IPS DF 19.7 (cell line): ENCODE data around the gene RYR3.
A peak's percentile ranks its signal among the peaks of the same experiment; 100 is the strongest.

Experiments
- DNase-seq: peaks from one replicate; pipeline ENCODE4 v3.0.0-alpha.2; 2013; ENCODE audit warnings: low read depth, low spot score

RYR3 gene

DNA sequence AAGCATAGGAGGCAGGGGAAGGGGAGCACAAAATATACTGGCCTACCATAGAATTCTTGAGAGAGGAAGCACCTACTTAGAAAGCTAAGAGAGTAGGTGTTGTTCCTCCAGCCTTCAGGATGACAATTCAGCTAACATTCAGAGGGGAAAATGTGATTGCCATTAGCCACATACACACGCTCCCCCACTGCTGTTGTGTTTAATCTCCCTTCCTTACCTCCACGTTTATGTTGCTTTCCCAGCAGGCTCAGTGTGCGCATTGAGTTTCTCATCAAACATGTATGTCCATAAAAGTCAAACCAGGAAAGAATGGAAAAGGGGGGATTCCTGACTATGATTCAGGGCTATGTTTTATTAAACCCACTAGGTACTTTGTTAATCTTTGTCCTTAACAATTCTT is 512.4 kb downstream of the RYR3 start:
- no peak for DNase-seq

DNA sequence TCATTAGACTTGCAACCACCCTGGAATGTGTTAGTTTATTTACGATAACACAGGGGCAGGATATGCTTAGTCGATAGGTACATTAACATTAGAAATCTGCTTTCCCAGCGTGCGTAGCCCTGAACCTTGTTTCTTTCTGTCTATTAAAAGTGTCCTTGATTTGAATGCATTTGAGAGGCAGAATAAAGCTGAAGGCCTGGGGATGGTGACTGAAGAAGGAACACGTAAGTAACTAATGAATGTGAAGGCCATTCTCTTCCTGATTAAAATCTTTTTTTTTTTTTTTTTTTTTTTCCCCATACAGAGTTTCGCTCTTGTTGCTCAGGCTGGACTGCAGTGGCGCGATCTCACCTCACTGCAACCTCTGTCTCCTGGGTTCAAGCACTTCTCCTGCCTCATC is 514.7 kb downstream of the RYR3 start:
- DNase-seq = no peak

DNA sequence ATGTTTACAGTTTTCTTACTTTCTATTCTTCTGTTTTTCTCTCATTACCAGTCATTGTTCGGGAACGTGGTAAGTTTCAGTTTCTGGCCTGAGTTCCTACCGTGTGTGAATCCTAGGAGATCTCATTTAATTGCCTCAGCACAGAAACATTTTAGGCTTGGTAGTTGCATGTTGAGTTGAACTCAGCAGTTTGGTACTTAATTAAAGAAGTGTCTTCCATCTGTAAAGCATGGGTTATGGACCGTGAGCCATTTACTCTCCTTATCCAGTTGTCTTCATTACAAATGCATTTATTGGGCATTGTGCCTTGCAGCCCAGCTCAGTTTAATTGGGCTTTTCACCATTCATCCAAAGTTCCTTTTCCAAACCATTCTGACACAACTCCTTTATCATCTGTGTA is 515.4 kb downstream of the RYR3 start:
- DNase-seq = no peak

DNA sequence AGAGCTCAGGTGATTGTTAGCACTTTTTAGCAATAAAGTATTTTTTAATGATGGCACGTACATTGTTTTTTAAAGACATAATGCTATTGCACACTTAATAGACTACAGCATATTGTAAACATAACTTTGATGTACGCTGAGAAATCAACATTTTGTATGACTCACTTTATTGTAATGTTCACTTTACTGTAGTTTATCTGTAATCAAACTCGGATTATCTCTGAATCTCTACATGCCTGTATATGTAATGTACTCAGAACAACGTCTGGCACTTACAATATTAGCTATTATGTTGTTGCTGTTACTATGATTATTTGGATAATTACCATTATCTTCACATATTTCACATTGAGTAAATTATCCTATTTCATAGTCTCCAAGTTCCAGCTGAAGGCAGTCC is 519.6 kb downstream of the RYR3 start:
- DNase-seq = no peak

DNA sequence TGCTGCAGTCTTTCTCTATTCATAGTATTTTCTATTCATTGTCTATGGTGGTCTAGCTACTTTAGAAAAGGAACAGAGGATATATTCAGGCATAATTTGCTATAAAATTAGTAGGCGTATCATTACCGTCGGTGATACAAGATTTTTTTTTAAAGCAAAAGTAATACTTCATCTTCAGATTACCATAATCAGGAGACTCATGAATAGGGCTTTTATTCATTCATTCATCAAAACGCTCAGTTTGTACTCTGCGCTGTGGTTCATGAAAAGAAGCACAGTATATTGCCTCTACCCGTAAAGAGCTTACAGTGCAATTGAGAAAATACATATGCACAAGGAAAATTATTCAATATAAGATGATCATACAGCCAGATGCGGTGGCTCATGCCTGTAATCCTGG is 520.9 kb downstream of the RYR3 start:
- no peak for DNase-seq

DNA sequence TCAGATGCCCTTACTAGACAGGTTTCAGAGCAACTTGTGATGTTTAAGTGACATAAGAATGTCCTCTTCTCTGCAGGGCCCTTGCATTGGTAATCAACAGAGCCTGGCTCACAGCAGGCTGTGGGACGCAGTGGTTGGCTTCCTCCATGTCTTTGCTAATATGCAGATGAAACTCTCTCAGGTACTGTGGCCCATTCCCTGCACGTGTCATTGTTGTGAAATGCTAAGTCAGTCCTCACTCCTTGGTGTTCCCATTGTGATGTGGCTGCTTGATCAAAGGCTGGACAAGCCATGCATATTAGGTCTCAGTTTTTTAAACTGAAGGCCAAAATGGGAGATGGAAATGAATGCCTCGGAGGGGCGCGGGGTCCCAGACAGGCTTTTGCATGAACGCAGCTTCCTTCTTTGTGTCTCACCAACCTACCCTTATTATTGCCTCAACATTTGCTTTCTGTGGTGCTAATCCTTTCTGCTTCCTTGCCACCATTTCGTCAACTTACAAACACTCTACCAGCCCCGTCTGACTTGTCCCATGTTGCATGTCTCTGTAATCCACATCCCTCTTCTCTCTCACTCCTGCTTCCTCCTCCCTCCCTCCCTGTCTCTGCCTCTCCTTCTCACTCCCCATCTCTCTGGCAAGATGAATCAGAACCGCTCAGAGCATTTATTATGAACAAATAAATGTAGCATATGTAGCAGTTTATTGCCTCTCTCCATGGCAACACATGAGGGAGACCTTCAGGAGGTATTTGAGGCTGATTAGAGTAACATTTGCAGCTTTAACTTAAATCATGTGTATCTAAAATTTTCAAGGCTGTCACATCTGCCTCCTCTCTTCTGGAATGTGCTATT is 524.4 kb downstream of the RYR3 start:
- peak; percentile 69 for DNase-seq

DNA sequence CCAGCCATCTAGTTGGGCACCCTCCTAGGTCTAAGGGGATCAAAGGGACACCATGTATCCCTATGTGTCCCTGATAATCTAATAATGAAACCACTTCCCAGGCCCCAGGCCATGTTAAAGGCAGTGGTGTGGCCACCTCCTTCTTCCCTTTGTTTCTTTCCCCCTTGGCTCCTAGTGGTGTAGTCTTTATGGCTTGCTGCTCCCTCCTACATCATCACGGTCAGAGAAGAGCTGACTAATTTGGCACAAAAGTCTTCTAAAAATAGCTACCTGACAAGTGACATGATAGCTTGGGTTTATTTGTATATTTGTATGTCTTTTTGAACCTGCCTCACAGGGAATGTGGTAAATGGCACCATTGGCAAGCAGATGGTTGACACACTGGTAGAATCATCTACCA is 526.5 kb downstream of the RYR3 start:
- DNase-seq = no peak

DNA sequence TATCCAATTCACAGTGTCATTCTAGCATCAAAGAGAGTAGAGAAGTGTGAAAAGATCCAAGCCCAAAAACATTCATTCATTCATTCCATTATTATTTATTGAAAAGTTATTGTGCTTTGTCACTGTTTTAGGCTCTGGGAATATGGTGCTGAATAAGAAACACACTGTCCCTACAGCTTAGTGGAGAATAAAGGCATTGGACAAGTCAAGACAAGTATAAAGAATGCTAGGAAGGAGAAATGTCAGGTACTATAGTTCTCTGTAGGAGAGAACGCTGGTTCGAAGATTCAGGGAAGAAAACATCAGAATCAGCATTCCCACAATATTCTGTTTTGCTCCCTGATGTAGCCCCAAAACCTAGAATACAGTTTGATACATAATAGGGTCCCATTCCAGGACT is 528.8 kb downstream of the RYR3 start:
- DNase-seq = no peak

DNA sequence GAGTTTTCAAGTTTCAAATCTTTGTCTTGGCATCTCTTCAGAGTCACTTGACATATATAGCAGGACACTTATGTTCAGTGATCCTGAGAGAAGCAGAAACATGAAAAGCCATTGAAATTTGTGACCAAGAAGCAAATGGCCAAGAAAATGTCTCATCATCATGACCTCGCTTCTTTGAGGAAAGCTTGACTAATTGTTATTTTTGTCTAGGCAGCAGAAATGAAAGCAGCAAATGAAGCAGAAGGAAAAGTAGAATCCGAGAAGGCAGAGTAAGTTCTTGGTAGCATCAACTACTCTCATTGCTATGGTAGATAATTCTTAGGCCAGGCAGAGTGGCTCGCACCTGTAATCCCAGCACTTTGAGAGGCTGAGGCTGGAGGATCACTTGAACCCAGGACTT is 529.8 kb downstream of the RYR3 start:
- no peak for DNase-seq

DNA sequence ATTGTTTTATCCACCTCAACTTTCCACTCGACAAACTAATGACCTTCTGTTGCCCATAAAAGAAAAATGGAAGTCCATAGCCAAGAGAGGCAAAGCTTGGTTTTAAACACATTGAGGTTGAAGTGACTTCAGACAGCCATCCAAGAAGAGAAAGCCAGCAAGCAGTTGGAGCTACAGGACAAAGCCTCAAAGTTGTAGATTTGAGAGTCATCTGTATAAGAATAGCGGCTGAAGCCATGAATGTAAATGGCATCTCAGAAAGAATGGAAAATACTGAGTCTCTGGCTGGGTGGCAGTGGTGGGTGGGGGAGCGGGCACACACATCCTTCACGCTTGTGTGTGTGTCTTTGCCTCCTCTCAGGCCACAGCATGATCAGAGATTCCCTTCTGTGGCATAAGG is 533.4 kb downstream of the RYR3 start:
- DNase-seq = peak; percentile 33

DNA sequence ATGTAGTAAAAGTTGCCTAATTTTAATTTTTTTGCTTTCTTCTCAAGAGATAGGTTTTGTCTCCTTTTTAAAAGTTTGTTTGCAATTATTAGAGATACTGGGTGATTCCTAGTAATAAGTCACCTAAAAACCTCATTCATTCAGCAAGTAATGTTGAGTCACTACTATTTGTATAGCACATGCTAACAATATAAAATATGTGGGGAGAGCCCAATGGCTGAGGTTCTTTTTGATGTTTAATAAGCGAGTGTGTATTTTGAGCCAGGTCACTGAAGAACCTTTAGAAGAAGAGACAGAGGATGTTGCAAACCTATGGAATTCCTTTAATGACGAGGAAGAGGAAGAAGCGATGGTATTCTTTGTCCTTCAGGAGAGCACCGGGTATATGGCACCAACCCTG is 533.8 kb downstream of the RYR3 start:
- no peak for DNase-seq

DNA sequence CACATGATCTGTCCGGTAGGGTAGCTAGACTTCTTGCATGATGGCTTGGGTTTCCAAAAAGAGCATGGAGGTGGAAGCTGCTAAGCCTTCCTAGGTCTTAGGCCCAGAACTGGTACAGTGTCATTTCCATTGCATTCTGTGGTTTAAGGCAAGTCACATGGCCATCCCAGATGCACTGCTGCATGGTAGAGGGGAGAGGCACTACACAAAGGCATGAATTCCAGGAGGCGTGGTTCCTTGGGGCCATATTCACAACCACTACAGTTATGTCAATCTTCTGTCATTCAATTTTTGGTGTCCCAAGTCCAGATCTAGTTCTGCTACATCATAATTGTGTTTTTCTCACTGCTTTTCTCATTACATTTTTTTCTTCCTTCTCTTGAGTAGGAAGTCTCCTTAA is 535.4 kb downstream of the RYR3 start:
- DNase-seq = no peak

DNA sequence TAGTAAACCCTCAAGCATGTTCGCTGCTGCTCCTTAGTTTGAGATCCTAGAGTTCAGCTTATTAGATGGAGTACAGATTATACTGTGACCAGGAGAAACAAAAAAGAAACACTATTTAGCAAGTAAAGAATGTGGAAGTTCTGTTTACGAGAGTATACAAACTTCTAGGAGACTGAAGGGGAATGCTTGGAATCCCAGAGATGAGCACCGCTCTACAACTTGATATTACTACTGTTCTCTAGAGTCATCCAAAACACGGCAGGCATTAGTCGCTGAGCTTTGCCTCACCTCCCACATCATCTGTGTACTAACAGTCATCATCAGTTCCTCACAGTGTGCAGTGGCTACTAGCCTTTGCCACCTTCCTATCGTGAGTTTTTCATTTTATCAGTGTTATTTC is 536.1 kb downstream of the RYR3 start:
- no peak for DNase-seq

DNA sequence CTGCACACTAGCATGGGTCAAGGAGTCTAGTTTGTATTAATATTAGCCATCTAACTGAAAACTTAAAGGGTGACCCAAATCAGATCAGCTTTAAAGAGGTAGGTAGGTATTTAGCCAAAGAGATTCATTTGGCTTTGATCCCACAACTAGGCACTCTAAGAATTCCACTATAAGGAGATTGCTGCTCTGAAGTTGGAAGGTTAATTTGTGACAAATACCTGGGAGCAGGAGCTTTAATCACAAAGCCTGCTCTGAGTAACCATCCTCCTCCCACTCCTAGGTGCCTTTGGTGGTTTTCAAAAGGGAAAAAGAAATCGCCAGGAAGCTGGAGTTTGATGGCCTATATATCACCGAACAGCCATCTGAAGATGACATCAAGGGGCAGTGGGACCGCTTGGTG is 537.2 kb downstream of the RYR3 start:
- DNase-seq = no peak

DNA sequence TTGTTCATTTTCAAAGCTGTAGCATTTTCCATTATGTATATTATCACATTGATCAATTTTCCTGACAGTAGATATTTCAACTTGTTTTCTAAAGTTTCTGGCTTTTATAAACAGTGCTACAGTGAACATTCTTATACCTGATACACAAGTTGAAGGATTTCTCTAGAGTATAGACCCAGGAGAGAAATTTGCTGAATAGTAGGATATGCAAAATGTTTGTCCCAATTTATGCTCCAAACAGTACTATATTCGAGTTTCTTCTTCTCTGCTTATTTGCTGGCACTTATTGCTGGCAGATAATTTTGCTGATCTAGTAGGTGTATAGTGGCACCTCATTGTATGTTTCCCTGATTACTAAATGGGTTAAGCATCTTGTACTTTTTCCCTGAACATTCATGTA is 540.3 kb downstream of the RYR3 start:
- no peak for DNase-seq

DNA sequence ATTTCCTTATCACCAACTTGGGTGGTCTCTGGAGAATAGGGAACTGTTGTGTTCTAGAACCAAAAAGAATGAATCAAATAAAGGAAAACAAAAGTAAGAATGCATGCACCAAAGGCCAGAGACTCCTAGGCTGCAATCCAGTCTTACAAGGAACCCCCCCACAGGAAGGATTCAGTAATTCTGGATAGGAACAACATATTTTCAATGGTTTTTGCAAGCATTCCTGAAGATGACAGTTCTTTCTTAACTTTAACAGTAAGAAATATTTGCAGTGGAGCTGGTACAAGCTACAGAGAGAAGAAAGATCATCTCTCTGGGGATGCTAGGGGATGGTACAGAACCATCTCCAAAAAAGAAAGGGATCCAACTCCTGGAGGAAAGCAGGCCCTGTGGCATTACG is 541.3 kb downstream of the RYR3 start:
- no peak for DNase-seq

DNA sequence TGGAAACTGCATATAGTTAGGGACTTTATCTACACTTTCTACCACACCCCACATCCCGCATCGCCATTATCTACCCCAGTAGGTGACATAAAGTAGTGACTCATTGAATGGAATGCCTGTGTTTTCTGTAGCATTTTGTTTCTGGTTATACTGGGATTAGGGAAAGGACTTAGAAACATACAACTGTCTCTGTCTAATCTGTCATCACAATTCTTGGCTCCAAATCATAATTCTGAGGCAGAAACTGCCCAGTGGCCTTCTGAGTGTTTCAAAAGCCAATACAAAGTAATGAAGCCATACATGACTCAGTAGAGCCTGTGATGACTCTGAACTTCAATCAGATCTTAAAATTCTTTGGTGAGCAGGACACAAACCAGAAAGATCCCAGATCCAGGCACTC is 541.8 kb downstream of the RYR3 start:
- no peak for DNase-seq

DNA sequence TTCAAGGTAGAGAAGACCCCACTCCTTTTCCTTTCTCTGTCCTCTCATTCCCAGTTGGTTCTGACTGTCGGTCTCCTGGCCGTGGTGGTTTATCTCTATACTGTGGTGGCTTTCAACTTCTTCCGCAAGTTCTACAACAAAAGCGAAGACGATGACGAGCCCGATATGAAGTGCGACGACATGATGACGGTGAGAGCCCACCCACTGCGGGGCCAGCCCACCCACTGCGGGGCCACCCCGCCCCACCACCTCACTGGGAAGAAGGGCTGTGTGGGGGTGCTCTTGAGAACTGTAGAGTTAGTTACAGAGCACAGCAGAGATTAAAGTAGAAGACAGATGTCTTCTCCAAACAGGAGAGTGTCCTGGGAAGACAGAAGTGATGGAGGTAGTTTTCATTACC is 547.0 kb downstream of the RYR3 start:
- DNase-seq = no peak

DNA sequence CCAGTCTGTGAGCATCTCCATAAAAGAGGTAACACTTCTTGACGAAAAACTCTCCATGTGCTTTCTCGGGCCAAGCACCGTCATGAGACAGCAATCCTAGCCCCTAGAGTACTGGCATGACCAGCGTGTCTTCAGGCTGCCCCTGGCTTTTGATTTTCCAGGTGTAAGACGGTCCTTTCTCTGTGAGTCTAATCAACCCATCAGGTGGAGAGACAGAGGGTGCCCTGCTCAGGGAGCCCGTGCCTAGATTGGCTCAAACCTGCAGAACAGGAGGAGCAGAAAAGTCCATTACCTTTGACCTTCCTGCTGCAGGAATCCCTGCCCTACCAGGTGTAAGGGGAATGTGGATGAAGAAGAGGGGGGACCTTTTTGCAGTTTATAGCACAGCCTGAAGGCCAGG is 548.1 kb downstream of the RYR3 start:
- no peak for DNase-seq

DNA sequence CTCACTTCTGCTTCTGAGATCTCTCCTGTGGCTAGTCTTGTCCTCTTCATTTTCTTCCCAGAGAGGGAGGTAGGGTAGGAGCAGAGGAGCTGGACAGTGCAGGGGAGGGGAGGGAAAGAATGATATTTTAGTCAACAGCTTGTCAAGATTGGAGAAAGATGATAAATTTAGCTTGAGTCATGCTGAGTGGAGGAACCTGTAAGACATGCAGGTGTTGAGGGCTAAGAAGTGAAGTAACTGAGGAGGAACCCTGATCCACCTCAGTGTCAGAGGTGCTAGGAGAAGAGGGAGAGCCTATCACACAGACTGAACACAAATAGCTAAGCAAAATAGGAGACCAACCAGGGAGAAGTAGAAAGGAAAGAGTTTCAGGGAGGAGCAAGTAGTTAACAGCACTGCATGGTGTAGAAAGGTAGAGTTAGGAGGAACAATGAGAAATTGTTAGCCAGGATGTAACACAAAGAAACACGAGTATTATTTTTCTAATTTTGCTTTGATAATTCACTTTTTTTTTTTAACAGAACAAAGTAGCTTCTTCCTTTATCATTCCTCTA is 549.3 kb downstream of the RYR3 start:
- DNase-seq = no peak

DNA sequence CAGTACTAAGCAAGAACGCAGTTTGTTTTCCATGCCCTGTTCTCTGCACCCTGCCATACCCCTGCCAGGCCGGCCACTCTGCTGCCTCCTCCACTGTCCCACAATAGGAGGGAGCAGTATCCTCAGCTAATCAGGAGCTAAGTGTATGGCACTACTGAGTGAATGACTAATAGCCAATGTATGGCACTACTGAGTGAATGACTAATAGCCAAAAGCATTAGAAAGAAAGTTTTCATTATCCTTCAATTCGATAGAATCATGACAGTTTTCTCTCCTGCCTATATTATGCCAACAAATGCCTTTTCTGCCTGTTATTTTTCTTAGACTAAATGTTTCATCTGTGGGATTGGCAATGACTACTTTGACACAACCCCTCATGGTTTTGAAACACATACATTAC is 550.0 kb downstream of the RYR3 start:
- DNase-seq = no peak

DNA sequence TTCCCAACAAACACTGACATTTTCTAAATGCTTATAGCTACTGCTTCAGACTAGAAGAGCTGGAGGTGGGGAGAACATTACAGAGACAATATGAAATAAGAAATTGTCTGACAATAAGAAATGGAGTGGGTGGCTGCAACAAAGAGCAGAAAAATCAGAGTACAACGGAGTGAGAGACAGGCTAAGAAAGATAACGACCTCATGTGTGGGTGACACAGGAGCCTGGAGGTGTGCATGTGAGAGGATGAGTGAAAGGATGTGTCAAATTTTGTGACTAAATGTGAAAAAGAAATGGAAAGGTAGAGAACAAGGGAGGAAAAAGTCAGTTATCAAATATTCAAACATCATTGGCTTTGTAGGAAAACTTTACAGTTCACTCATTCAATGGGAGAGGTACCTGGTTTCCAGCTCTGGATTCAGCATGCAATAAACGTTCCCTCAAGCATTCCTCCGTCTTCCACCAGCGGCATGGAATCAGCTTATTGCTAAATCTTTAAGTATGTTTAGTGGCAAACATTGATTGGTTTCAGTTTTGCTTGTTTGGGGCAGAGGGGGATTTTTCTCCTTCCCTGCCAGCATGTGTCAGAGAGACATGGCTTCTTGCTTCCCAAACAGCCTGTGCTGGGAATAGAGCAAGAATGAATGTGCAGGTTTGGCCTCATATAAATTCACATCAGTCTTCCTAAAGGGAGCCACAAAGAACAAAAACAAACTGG is 553.8 kb downstream of the RYR3 start:
- no peak for DNase-seq

DNA sequence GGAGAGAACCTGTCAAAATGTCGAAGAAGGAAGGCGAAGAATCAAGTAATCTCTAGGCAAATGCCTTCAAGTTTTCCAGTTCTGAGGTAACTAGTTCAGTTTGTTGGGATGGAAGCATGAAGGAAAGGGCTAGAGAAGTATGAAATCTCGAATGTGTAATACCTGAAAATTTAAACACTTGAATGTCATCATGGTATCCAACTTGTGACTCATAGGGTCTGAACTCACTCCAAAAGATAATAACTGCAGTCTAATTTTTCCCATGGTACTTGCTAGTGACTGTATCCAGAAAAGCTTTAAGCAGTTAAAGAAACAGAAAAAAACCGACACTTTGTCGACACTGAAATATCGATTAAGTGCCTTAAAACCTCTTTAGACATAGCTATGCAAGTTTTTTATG is 554.6 kb downstream of the RYR3 start:
- no peak for DNase-seq
